Embryonic facial prominence (tissue), 1 donor: ENCODE data around the gene CYP24A1.

Experiments used
- DNase-seq: peaks from one replicate; pipeline ENCODE4 v3.0.0-alpha.2; 2016; ENCODE audit errors: extremely low spot score

The CYP24A1 gene

DNA sequence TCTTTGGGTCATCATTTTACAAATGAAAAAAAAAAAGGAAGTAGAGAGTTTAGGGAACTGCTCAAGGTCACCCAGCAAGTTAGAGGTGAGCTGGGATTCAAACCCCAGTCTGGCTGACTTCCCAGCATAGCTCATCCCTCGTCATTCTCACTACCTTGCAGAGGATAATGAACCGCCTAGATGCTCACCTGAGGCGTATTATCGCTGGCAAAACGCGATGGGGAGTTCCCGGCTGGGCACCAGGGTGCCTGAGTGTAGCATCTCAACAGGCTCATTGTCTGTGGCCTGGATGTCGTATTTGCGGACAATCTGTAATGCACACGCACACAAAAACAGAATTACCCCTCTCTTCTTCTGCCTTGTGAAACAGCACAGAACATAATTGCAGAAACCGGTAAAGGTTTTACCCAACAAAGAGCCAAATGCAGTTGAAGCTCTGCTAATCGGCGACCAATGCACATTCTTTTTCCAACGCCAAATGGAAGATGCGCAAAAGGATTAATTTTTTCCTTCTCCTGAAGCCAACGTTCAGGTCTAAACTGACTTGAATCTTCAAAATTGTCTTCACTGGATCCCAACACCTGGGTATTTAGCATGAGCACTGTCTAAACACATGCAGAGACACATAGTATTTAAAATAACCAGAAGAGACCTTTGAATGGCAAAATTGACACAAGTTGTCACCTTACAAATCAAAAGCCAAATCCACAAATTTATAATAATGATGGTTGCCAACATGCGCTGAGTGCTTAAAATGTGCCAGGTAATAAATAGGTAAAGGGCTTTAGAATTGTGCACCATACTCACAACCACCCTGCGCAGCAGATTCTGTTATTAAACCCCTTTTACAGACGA, 16.6 kb downstream of the CYP24A1 start:
- no peak for DNase-seq

DNA sequence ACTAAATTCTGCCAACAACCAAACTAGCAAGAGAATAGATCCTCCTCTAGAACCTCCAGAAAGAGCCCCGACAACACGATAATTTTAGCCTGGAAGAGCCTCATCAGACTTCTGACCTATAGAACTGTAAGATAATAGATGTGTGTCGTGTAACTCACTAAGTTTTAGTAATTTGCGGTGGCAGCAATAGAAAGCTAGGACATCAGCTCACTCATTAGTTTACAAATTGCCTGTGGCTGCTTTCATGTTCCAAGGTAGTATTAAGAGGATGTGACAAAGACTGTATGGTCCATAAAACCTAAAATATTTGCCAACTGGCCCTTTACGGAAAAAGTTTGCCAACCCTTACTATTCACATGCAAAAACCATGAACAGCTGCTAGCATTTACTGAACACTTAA, 17.3 kb downstream of the CYP24A1 start:
- no peak for DNase-seq

DNA sequence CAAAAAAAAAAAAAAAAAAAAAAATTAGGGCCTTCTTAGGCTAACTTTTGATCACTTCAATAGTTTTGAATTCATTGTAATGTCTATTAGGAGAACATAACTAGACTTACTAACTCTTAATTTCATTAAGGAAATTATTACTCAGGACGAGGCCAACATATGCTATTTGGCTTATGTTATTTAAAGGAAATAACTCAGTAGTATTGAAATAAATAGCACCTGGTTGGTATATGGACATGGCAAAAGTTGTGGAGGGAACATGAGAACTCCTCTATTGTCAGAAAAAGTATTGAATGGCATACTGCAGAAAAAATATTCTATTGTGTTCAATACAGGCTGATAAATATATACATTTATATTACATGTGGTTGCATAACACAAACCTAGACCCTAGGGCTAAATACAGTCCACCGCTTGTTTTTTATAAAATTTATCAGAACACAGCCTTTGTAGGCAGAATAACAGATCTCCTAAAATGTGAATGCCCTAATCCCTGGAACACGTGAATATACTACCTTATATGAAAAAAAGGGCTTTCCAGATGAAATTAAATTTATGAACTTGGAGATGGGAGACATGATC, 18.0 kb downstream of the CYP24A1 start:
- DNase-seq, result no peak

DNA sequence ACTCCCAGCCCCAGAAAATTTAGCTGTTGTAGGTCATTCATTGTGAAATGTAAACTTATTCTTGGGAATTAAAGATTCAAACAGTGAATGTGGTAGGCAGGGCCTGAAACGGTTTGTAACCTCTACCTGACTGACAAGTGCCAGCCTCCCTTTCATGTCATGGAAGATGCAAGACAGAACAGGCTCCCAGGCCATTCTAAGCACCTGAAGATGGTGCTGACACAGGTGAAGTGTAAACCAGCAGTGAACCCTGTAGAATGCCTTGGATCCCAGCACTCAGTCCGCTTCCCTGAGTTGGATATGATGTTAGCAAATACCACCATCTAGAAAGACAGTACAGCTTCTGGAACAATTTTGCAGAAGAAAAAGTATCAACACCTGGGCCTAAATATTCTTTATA, 19.3 kb downstream of the CYP24A1 start:
- no peak for DNase-seq

DNA sequence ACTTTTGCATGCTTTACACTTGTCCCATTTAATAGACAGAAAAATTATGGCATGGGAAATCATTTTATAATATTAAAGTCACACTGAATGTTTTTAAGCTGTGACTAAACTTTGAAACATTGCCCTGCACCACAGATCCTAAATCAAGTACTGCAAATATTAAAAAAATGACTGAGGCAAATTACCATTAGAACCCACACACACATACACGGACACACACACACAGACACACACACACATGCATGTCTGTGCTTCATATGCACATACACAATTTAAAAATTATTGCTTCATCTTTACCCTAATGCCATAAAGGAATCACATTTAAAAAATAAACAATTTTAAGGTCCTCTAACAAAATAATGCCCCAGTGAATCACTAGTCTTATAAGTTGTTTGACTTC, 19.9 kb downstream of the CYP24A1 start:
- DNase-seq, result no peak

DNA sequence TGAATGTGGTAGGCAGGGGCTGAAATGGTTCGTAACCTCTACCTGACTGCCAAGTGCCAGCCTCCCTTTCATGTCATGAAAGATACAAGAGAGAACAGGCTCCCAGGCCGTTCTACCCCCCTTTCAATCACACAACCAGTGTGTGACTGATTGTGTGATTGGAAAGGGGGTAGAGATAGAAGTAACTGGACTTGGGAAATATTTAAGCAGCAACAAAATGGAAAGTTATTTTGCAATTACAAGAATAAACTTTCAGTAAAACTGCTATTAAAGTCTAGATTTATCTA, 20.8 kb downstream of the CYP24A1 start:
- DNase-seq, result no peak

DNA sequence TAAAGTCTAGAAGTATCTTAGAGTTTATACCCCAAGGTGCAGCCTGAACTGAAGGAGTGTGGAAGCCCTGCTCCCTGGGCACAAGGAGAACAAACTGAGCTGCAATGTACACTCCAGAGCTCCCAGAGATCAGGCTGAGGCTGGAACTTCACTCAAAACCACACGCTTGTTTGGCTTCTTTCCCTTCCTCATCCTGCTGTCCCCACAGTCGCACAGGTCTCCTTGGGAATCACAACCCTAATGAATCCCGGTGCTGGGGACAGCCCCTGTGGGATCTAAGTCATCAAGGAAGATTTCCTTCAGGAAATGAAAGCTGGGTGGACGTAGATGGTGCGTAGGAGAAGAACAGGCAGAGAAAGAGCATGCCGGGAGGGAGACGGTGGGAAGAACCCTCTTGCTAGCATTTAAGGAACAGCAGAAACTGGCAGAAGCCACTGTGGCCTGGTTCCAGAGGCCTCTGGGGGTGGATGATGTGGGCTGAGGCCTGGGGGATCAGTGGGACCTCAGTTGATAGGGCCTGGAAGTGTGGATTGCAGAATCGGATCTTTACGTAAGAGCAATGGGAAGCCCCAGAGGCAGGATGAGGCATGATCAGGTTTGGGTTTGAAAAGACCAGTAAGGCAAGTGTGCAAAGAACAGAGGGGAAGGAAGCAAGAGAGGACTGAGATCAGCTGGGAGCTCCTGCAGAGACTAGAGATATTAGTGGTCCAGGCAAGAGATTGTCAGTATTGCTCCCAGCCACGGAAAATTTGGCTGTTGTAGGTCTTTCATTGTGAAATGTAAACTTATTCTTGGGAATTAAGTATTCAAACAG, 21.4 kb downstream of the CYP24A1 start:
- DNase-seq, result no peak

DNA sequence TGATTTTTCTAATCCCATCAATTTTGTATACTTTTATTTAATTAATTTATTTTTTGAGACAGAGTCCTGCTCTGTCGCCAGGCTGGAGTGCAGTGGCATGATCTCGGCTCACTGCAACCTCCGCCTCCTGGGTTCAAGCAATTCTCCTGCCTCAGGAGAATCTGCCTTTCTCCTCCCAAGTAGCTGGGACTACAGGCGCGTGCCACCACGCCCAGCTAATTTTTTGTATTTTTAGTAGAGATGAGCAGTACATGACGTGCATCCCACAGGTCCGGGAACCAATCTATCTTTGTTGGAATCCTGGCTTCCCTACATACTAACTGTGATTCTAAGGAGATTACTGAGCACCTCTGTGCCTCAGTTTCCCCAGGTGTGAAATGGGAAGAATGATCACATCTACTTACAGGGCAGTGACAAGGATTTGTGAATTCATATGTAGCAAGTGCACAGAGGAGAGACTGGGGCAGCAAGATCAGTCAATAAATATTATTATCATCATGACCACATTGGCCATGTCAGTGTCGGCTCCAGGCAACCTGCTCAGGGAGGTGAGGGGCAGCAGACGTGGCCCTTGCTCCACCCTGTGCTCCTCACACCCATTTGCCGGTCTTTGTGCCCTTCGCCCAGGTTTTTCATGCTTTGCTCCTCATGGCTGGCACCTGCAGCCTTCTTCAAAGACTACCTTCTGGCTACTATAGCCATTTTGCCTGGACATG, 22.1 kb downstream of the CYP24A1 start:
- no peak for DNase-seq

DNA sequence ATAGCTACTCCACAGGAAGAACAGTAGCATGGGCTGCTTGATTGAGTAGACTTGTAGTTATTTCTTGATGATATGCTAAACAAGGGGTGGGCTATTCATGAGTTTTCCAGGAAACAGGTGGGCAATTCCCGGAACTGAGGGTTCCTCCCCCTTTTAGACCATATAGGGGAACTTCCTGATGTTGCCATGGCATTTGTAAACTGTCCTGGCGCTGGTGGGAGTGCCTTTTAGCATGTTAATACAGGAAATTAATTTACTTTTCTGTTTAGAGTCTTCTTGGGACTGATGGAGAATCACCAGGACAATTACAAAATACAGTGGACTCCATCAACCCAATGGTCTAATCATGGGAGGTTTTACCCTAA, 22.7 kb downstream of the CYP24A1 start:
- DNase-seq, result no peak

DNA sequence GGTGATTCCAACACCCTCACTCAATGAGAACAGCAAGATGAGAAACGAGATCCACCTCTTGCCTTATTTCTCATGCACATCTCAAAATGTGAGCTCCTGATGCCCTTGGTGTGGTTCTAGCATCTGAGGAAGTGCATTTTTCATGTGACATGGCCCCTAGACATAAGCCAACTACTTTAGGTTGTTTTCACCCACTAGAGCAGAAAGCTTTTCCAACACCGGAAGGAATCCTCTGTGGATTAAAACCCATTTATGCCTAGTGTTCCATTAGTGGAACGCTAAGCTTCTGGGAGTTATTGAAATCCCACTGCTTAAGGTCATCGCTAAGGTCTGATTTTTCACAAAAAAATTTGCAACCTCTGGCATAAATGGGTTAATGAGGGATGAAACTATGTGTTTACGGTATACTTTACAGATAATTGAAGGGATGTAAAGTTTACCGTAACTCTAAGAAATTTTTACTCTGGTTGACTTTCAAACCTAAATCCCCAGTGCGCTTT, 24.0 kb downstream of the CYP24A1 start:
- no peak for DNase-seq

DNA sequence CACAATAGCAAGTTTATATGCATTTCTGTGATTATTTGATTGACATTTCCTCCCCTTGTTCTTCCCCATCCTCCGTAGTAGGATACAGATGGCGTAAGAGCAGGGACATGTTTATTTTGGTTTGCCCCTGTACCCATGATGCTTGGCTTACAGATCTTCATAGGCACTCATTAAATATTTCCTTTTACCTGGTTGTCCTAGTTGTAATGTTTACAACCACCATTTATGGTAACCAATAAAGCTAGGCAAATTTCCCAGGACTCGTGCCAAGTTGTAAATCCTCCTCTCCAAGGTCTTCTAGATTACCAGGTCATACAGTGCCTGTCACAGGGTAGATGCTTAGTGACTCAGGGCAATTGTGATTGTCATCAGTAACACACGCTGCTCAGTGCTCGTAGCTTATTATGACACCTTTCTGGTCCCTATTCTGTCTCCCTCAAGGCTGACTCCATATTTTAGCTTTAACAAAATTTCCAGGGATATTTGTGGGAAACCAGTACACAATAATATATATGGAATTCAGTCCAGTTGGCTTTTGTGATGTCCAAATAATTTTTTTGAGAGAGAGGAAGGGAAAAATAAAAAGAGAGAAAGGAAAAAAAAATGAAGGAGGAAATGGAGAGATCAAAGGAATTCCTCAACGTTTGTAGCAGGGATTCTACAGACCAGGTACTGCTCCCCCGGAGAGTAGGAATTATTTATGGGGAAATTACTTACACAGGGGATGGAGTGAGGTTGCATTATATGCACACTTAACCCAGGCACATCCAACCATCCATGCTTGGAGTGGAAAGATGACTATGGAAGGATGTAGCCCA, 24.6 kb downstream of the CYP24A1 start:
- DNase-seq, result no peak

DNA sequence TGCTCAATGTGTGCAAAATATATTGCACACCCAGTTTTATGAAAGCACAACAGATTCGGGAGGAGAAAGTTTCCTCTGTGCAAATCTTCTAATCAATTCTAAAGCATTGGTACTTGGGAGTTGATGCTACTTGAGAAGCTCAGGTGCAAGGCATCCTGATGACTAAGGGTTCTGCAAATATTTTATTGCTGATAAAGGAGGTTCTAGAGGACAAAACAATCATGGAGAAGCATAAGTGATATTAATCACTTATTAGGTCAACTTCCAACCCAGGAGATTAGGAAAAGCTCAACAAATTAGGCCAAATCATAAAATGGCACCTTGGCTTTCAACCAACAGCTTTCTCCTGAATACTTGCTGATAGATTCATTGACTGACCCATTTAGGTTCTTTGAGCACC, 27.1 kb downstream of the CYP24A1 start:
- no peak for DNase-seq

DNA sequence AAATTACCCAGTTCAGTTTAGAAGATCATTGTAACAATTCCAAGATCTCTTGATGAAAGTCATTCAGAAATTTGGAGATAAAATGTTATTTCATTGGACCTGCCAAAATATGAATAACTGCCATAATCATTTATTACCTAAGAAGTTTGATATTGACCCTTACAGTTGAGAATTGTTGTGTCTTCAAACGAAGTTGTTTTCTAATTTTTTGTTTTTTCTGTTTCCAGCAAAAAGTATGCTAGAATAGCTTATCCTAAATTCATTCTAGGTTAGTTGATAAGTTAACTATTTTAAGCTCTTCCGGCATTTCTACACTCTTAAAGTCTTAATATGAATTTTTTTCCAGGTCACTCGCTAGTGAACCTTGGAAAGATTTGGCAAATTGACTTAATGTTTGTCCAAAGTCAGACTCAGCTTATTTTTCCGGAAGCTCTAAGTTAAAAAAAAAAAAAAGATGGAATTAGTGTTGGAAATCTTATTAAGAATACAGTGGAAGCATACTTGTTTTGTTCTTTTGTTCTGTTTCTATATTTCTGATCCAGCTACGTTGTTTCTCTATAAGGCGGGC, 28.9 kb downstream of the CYP24A1 start:
- no peak for DNase-seq

DNA sequence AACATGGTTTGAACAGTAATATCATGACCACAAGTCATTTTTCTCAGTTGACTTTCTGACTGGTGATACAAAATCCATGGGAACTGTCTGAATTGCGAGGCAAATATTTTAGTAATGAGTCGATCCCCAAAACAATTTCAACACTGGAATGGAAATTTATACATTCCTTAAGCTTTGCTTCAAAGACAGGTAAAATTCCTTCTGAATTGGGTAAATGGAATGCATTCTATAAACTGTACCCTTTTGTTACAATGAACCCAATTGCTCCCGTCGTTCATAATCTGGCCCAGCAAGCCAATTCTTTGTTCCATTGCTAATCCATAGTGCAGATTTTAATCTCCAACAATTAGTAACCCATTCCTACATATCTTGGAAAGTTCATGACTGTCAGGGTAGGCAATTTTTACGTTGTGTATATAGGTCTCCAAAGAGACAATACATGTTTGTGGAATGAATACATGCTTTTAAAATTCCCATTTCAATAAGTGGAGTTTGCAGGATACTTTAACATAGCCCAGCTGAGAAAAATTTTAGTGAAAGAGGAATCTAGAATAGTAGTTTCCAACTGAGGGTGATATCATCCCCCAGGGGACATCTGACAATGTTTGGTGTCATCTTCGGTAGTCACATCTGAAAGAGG, 32.7 kb downstream of the CYP24A1 start:
- no peak for DNase-seq

DNA sequence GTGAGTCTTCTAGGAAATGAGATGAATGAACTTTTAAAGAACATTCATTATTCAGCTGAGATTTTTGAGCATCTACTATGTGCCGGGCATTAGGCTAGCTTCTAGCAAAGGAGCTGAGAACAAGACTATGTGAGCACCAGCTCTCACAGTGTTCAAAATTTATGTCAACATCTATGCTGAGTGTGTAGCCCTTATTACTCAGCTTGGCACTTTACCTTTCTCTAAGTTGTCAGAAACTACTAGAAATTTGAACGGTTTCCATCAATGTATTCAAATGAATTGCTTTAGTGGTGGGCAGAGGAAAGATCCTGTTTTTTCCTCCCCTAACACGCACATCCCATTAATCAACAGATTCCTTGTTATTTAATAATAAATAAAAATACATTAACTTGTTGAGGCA, 33.3 kb downstream of the CYP24A1 start:
- DNase-seq, result no peak

DNA sequence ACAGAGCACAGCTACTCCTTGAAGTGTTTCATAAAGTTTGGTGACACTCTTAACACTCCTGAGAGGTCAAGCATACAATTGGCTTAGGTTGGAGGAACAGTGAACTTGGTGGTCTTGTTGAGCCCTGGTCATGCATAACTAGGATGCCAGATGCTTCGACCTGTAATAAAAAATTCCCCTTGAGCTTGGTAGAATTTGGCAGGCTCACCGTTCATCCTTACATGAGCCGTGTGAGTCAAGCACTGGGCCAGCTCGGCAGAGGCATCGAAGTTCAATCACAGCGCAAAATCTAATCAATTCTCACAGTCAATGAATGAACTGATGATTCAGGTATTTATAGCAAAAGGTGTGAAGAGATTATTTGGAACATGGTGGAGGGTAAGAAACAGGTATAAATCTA, 33.7 kb downstream of the CYP24A1 start:
- no peak for DNase-seq

DNA sequence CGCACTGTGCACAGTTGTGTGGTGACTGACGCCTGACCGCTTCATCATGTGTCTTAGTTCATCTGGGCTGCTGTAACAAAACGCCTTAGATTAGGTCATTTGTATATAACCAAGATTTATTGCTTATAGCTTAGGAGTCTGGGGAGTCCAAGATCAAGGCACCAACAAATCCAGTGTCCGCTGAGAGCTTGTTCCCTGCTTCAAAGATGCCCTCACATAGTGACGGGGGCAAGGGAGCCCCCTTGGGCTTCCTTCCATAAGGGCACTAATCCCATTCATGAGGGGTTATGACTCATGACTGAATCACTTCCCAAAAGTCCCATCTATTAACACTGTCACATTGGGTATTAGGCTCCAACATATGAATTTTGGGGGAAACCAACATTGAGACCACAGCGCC, 34.6 kb downstream of the CYP24A1 start:
- no peak for DNase-seq

DNA sequence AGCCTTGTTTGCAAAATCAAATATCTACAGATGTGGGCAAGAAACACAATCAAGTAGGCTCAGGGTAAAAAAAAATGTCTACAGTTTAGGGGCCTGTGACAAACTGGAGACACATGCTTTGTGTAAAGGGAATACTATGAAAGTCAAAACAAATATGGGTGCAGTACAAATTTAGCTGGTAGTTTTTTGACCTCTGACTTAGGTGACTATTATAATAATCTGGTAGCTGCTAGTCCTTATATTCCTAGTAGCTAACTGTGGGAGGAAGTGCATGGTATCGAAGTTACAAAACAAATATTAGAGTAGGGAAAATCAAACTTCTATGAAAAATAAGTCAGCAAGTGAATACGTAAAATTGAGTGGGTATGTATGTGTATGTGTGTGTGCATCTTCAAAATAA, 35.4 kb downstream of the CYP24A1 start:
- DNase-seq, result no peak

DNA sequence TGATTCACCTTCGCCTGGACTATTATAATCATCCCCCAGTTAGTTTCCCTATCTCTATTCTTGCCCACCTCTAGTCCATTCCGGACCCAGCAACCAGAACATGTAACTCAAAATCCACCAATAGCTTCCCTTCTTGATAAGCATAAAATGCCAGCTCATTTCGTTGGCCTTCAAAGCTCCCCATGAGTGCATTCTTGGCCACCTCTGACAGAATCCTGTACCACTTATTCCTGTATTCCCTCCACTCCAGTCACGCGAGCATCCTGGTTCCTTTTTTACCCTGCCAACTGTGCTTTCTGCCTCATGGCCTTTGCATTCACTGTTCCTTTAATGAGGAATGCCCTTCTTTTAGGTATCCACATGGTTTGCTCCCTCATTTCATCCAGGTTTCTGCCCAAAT, 36.7 kb downstream of the CYP24A1 start:
- no peak for DNase-seq

DNA sequence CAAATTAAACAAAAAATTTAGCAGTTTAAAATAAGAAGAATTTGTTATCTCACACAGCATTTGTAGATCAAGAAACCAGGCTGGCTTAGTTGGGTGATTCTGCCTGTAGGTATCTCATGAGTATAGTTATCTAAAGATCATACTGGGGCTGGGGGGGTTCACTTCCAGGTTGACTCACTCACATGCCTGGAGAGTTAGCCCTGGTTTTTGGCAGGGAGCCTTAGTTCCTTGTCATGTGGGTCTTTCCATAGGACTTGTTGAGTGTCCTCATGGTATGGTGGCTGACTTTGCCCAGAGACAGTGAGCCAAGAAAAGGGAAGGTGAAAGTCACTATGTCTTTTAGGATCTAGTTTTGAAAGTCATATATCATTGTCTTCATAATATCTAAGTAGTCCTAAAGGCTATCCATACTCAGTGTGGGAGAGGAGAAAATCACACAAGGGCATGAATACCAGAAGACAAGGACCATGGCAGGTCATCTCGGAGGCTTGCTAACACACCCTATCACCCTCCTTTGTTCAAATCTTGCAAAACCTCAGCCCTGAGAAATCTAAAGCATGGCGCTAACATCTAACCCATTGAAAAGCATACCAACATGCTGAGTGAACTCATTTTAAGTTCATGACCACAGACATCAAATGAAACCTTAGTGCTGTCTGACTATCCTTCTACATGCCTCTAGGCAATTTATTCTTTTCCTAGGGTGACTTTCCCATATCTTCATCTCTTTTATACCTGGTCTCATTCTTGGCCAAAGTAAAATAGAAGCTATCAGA, 39.2 kb downstream of the CYP24A1 start:
- DNase-seq, result no peak
